Pancreas (tissue), 10 donors: ENCODE data around the gene TPCN2. TPM values are rescaled to one million over a fixed set of nuclear protein-coding genes. Genes with fewer than 3 reads are reported as not detected.

Source experiments
- ATAC-seq, 4 donors: fragments of 200-7000 bp; cut with Tn5 transposase; one replicate each; pipeline versions ENCODE4 v1.8.0 to v1.9.1; 2020; ENCODE audit warnings: mild to moderate bottlenecking in 4 of 4, moderate library complexity in 4 of 4
- DNase-seq, 6 donors: peaks; one replicate each; pipeline ENCODE4 v3.0.0-alpha.2; 2020
- FAIRE-seq: peaks from 2 replicates; lab custom pipeline; 2012; peaks lifted over from hg19 to GRCh38; lab: Jason Lieb, UNC
- H3K27ac ChIP-seq, 4 donors: fragments of 200-600 bp; sonication (generic); 1 replicate in 3 of 4; 2 replicates in 1 of 4; pipeline versions ENCODE4 v1.5.0 to v1.8.0; 2020
- H3K27me3 ChIP-seq, 4 donors: fragments of 200-600 bp; one replicate each; pipeline ENCODE4 v1.8.0; 2021
- H3K36me3 ChIP-seq, 3 donors: fragments of 200-600 bp; sonication (generic) in 1 of 3; one replicate each; pipeline versions ENCODE4 v1.5.0 to v1.8.0; 2020 to 2021
- H3K4me1 ChIP-seq, 3 donors: fragments of 200-600 bp; one replicate each; pipeline ENCODE4 v1.8.0; 2021
- H3K4me3 ChIP-seq, 4 donors: fragments of 200-600 bp; sonication (generic) in 2 of 4; one replicate each; pipeline versions ENCODE4 v1.5.0 to v1.8.0; 2020 to 2021
- H3K9me3 ChIP-seq, 4 donors: fragments of 200-600 bp; one replicate each; pipeline ENCODE4 v1.8.0; 2021
- WGBS, 2 donors: extraction: QIAGEN DNeasy Blood & Tissue Kit; methylation state at CpG; one replicate each; pipeline ENCODE4 v1.1.7; 2013; 5-methylcytosine and 5-hydroxymethylcytosine counted together
- intact Hi-C, 3 donors: fragments of 100-400 bp; cut with DNase I; formaldehyde crosslinking; loops; one replicate each; pipeline versions ENCODE4 v1.11.1 to v1.14.2; 2022
- polyA plus RNA-seq, 2 donors: library from polyadenylated mRNA; stranded (reverse); fragments of 200-250 nt; gene quantifications; one replicate each; pipeline ENCODE4 v1.2.3, GENCODE V29; 2013
- total RNA-seq, 6 donors: library from RNA; stranded (reverse); fragmentation: NEBNext Ultra II Directional in 4 of 6; extraction: Animal tissue kit (Norgen Biotek cat#: 25700) in 4 of 6; gene quantifications; one replicate each; pipeline versions ENCODE4 v1.2.1 to v1.2.4, GENCODE V29; 2021 to 2023
- TF ChIP-seq, protein P1 (sequence below), 4 donors: fragments of 200-600 bp; sonication (generic) in 3 of 4; IDR thresholded peaks; one replicate each; pipeline versions ENCODE4 v1.5.0 to v1.8.0; 2021; ENCODE audit warnings: antibody characterized with exemption in 4 of 4
- donor health status: healthy with polysubstance abuse.
- donor health status: DM: no; HTN: no; CAD: no; lungs with moderate emphysema.
- donor health status: DM: no; HTN: no; CAD: no.
- donor health status: control.
- donor health status: control.
- donor health status: Bipolar disorder and iron deficiency.
- donor health status: DM: yes; HTN: yes; CAD: no.
- donor health status: DM: no; HTN: no; CAD: no.
- donor health status: DM: no; HTN: no; CAD: no.
- donor health status: DM: yes; HTN: yes; CAD: no.

TPCN2 gene
- total and polyA plus RNA-seq, 8 donors = 5.6 to 13.5 (median 9.9) TPM

DNA sequence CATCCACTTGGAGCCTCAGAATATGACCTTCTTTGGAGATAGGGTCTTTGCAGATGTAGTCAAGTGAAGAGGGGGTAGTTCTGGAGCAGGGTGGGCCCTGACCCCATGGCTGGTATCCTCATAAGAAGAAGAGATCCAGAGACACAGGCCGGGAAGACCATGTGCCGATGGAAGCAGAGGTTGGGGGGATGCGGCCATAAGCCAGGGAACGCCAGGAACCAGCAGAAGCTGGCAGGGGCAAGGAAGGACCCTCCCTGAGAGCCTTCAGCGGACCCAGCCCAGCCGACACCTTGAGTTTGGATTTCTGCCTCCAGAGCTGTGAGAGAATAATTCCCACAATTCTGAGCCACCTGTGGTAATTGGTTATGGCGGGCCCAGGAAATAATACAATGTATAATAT lies 80.9 kb downstream of the TPCN2 start:
- WGBS, 2 donors = 82 to 88% methylated on average over 7 of the region's 7 CpGs
- intact Hi-C loops = no loop called here
- no peak overlapping the region for H3K4me3 ChIP-seq
- FAIRE-seq (no peak), DNase-seq (no peak), ATAC-seq (no peak)
- no peaks in the 10 kb centered on the region for H3K36me3 ChIP-seq
- H3K9me3 ChIP-seq = no peaks in the 10 kb centered on the region
- no peaks in the 10 kb centered on the region for H3K27me3 ChIP-seq
- TF ChIP-seq, protein P1, sequence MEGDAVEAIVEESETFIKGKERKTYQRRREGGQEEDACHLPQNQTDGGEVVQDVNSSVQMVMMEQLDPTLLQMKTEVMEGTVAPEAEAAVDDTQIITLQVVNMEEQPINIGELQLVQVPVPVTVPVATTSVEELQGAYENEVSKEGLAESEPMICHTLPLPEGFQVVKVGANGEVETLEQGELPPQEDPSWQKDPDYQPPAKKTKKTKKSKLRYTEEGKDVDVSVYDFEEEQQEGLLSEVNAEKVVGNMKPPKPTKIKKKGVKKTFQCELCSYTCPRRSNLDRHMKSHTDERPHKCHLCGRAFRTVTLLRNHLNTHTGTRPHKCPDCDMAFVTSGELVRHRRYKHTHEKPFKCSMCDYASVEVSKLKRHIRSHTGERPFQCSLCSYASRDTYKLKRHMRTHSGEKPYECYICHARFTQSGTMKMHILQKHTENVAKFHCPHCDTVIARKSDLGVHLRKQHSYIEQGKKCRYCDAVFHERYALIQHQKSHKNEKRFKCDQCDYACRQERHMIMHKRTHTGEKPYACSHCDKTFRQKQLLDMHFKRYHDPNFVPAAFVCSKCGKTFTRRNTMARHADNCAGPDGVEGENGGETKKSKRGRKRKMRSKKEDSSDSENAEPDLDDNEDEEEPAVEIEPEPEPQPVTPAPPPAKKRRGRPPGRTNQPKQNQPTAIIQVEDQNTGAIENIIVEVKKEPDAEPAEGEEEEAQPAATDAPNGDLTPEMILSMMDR (IDR thresholded peaks at IDR 0.05) = no peak
- H3K27ac ChIP-seq = no peak overlapping the region
- peaks cover 0 to 10% (median 0%) of the 10 kb centered on the region in 3 donors for H3K4me1 ChIP-seq

GRCh38 chr11:69130654-69131053 lies 81.9 kb downstream of the TPCN2 start:
- H3K36me3 ChIP-seq = no peaks in the 10 kb centered on the region
- peaks cover 0 to 12% (median 0%) of the 10 kb centered on the region in 3 donors for H3K4me1 ChIP-seq
- H3K27ac ChIP-seq = peak overlapping the region in 1 of 4 donors; percentile 40
- intact Hi-C loops = no loop called here
- ATAC-seq (no peak), FAIRE-seq (no peak), DNase-seq (no peak)
- H3K9me3 ChIP-seq = no peaks in the 10 kb centered on the region
- WGBS, 2 donors = 53 to 63% methylated on average over 9 of the region's 9 CpGs
- no peaks in the 10 kb centered on the region for H3K27me3 ChIP-seq
- no peak overlapping the region for H3K4me3 ChIP-seq
- TF ChIP-seq, protein P1 (IDR thresholded peaks at IDR 0.05) = no peak

- Histone ChIP-seq H3K27ac (peak overlapping the region; percentile 7 to 44 (median 29)), H3K36me3 (no peaks in the 10 kb centered on the region), H3K9me3 (no peaks in the 10 kb centered on the region), H3K27me3 (no peaks in the 10 kb centered on the region), H3K4me3 (no peak overlapping the region), H3K4me1 (peaks cover 0 to 12% (median 0%) of the 10 kb centered on the region in 3 donors)
- intact Hi-C loops = no loop called here
- ATAC-seq (peak; percentile 22 to 43 (median 34)), FAIRE-seq (no peak), DNase-seq (peak in 1 of 6 donors; percentile 44)
- 63 to 67% methylated on average over 11 of the region's 11 CpGs for WGBS, 2 donors
- TF ChIP-seq, protein P1 (IDR thresholded peaks at IDR 0.05) = no peak
Observed at GRCh38 chr11:69131121-69131566, 82.4 kb downstream of the TPCN2 start.

DNA sequence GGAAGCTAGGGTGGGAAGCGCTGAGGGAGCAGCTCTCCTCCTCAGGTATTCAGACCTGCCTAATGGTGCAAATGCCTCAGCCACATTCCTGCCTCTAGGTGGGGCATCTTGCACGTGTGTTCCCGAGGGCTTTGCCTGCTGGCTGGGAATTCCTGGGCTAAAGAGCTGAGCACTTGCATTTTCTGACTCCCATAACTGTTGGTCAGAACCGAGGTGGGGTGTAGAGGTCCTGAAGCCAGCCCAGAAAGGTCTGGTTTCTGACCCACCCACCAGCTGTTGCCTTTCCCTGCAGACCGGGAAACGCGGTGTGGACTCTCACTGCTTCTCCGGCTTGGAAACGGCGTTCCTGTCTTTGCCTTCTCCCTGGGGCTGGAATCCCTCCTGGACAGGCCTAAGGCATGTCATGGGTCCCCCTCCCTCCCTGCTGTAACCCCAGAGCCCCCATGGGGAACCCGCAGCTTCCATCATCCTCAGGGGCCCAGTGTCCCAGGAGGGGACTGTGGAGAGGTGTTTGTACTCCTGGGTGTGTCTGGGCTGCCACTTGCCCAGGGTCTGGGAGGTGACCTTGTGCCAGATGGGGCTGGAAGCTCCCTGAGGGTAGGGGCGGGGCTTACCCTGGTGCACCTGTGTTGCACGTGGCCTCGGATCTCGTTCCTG lies 83.0 kb downstream of the TPCN2 start:
- Histone ChIP-seq H3K4me3 (no peak overlapping the region), H3K9me3 (no peaks in the 10 kb centered on the region), H3K36me3 (no peaks in the 10 kb centered on the region), H3K27ac (peak overlapping the region; percentile 7 to 56 (median 42)), H3K4me1 (peaks cover 0 to 12% (median 0%) of the 10 kb centered on the region in 3 donors), H3K27me3 (no peaks in the 10 kb centered on the region)
- 29 to 33% methylated on average over 15 of the region's 15 CpGs for WGBS, 2 donors
- ATAC-seq (peak; percentile 90 to 96 (median 94)), FAIRE-seq (no peak), DNase-seq (peak in 5 of 6 donors; percentile 74 to 87 (median 82))
- TF ChIP-seq, protein P1 (IDR thresholded peaks at IDR 0.05) = peak; percentile 73 to 85 (median 78)
- intact Hi-C loops = no loop called here

DNA sequence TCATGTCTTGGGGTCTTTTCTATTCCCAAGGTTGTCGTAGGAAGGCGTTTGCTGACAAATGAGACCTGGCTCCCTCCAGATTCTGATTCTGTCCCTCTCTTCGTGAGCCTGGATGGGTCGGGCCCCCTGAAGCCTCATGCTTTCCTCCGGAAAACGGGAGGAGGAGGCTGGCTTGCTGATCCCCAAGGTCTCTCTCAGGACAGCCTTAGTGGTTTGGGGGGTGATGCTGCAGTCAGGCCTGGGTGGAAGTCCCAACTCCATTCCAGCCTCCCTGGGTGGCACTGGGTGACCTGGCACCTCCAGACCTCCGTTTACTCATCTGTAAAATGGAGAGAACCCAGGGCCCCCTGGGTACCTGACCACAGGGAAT lies 83.6 kb downstream of the TPCN2 start:
- peaks cover 0 to 12% (median 0%) of the 10 kb centered on the region in 3 donors for H3K4me1 ChIP-seq
- TF ChIP-seq, protein P1 (IDR thresholded peaks at IDR 0.05) = no peak
- H3K27me3 ChIP-seq = no peaks in the 10 kb centered on the region
- H3K27ac ChIP-seq = peak overlapping the region in 1 of 4 donors; percentile 56
- no peaks in the 10 kb centered on the region for H3K36me3 ChIP-seq
- no peak for ATAC-seq
- H3K9me3 ChIP-seq = no peaks in the 10 kb centered on the region
- intact Hi-C loops = no loop called here
- DNase-seq = no peak
- WGBS, 2 donors = 80% methylated on average over 7 of the region's 7 CpGs
- H3K4me3 ChIP-seq = no peak overlapping the region
- FAIRE-seq = no peak
